GM18867 (cell line): ENCODE measurements around the gene CLDN24.
"Not testable (repeated sequence)": the region's sequence is repeated elsewhere in the genome, so short reads cannot be mapped to it uniquely, and the experiment has no call there.

ENCODE experiments used
- ATAC-seq: cut with Tn5 transposase; IDR thresholded peaks from one replicate; pipeline ENCODE4 v1.9.1; 2021; ENCODE audit warnings: mild to moderate bottlenecking, moderate library complexity; ENCODE audit not compliant: unreplicated experiment

CLDN24 gene

DNA sequence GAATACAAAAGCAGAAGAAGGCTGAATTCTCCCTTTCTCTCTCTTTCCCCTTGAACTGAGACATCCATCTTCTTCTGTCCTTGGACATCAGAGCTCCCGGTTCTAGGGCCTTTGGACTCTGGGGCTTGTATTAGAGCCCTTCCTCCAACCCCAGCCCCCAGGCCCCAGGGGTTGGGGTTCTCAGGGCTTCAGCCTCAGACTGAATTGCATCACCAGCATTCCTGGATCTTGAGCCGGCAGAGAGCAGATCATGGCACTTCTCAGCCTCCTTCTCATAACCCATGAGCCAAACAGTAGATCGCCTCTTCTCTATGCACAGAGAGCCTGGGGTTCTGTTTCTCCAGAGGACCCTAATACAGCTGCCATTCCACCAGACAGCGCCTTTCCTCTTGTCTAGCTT lies 25.3 kb upstream of the CLDN24 start:
- no peak for ATAC-seq

DNA sequence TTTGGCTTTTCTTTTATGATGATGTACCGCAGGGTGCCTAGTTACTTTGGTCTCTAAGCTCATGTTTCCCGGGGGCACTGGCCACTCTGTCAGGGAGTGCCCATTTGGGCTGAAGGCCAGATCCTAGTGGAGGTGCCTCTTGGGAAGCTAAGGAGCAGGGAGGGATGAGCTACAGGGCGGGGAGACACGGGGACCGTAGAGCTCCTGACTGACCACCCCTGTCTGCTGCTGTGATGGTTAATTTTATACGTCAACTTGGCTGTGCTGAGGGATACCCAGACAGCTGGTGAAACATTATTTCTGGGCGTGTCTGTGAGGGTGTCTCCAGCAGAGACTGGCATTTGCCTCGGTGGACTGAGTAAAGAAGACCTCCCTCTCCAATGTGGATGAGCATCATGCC lies 24.9 kb upstream of the CLDN24 start:
- ATAC-seq: no peak

DNA sequence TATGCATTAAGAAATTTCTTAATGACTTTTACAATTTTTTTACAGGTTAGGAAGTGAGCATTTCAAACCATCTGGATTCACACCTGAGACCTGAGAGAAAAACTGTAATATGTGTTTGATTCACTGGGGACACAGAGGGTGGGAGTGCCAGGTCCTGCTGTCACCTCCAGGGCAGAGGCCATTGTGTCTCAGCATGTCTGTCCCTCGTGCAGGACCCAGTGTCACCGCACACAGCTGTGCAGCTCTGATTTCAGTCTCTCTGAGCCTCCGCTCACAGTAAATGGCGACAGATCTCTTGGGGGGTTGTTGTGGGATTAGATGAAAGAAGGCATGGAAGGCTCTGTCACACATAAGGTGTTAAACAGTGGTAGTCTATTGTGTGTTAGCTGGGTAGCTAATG lies 23.0 kb upstream of the CLDN24 start:
- ATAC-seq: no peak

DNA sequence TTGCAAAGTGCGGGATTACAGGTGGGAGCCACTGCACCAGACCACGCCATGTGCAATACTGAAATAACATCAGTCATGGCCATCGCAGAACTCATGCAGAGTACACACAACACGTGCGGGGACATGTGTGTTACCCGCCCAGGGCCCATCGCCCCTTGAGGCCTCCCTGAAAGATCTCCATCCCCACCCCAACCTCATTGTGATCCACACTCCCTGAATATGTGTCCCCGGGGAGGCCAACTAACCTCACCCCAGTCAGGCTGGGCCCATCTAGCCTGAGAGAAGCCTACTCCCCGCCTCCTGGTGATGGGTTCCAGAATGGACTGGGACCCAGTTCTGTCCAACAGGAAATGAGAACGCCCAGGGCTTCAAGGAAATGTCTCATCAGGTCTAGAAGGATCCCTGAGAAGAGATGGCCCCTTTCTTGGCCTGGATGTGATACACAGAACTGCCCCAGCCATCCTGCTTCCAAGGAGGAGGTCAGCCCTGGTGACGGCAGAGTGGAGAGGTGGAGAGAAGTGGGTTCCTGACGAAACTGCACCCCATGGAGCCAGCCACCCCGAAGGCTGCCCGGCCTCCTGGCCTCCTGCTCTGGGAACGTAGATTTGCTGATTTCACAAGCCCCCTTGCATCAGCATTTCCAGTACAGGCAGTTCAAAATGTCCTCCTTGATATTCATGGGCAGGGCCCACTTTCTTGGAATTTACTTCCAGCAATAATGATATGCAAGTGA lies 22.5 kb upstream of the CLDN24 start:
- ATAC-seq: no peak

DNA sequence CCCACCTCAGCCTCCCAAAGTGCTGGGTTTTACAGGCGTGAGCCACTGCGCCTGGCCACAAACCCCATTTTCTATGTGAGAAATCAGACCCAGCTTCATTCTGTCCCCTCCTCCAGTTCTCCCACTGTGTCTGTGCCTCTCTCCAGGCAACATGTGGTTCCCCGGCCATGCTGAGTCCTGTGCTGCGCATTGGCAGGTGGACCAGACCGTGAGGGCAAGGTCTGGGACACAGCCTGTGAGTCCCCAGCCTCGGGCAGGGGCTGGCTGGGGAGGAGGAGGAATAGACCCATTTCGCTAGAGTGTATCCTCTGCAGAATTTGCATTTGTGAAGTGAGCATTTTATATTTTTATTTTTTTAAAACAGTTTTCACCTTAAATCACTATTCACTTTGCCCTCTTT lies 21.5 kb upstream of the CLDN24 start:
- ATAC-seq: no peak

DNA sequence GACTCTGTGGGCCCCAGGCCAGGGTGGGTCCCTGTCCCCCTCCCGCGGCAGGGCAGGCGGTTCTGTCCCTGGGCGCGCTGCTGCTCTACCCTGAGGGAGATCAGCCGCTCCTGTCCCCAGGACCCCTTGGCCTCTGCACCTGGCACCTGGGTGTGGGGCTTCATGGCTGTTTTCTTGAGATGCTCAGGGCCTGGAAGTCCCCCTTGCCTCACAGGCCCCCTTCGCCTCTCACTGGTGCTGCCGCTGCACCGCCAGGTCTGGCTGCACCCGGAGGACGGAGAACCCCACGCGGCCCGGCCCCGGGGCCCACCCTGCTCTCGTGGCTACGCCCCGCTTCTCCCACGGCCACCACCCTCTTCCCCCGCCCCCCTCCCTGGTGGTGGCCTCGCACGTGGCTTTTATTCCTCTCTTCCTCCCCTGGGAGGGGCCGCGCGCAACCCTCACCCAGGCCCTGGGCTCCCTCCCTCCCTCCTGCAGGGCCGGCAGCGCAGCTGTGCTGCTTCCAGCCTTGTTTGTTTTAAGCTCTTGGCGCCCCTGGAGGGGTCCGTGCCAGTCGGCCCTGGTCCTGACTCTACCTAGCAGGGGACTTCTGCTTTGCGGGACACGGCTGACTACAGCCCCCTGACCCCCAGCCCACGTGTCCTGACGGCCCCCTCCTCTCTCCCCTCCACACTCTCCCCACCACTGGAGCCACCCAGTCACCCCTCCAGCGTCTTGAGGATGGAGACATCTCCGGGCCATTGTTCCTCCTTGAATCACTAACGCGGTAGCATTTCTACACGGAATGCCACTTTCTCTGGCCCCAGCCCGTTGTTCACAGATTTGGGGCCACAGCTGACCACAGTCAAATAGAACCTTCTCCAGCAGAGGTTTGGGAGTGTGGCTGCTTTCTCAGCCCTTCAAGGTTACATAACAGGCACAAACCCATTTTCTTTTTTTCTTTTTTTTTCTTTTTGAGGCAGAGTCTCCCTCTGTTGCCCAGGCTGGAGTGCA lies 20.6 kb upstream of the CLDN24 start:
- ATAC-seq: no peak

DNA sequence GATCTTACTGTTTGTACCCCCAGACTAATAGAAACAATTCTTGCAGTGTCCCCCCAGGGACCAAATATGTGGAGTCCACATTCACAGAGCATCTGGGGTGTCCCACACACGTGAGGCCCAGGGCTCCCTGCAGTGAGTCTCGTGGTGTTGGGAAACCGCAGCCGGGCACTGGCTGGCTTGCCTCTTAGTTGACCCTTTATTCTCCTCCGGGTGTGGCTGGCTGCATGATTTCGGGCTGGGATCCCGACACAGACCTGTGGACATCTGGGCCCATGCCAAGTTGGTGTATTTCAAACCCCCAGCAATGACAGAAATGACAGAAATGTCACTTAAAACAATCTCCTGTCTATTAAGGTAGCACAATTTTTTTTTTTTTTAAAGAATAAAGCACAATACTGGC lies 15.6 kb upstream of the CLDN24 start:
- ATAC-seq: no peak

GRCh38 chr4:183337349-183337748 lies 15.1 kb upstream of the CLDN24 start:
- ATAC-seq: no peak

- no peak for ATAC-seq
These were observed 13.2 kb upstream of the CLDN24 start for GRCh38 chr4:183335369-183335940.

DNA sequence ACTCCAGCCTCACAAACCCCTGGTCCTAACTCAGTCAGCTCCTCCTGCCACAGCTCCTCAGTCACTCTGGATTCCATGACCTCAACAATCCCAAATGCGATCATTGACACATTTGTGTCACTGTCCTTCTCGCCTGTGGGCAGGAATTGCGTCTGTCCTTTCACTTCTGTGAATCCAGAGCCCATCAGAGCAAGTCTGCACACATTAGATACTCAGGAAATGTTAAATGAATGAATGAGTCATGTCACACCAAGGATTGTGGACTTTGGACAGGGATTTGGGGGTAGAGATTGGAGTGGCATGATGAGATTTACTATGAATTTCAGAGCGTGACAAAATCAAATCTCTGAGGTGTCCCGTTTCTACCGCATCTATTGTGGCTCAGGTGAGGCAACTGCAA lies 11.8 kb upstream of the CLDN24 start:
- no peak for ATAC-seq

DNA sequence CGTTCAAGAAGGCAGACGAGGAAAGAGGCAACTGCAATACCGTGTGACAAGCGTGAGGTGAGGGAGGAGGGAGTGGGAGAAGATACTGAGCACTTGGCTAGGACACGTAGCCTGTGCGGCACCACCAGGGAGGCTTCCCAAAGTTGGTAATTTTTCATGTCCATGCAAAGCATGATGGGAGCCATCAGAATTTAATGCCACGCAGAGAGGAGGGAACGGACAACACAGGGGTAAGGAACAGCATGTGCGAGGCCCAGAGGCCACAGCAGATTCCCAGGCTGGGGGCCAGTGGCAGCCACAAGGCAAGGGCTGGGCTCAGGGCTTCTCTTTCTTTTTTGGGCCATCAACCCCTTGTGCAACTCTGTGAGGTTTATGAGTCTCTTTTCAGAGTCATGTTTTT lies 11.0 kb upstream of the CLDN24 start:
- ATAC-seq: no peak

DNA sequence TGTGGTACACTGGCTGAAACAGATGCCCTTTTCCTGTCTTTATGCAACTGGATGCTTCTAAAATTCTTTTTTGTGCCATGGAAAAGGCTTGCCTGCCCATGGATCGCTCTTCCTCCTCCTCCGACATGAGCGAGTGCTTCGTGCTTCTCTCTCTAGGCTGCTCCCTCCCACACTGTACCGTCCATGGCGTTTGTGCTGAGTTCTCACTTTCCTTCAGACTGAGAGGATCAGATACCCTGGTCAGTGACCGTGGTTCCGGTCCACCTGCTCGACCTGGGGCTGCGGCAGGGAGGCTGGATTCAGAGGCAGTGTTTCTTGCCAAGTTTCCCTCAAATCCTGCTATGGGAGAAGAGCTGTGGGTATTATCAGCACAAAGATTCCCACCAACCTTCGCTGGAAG lies 10.2 kb upstream of the CLDN24 start:
- no peak for ATAC-seq

DNA sequence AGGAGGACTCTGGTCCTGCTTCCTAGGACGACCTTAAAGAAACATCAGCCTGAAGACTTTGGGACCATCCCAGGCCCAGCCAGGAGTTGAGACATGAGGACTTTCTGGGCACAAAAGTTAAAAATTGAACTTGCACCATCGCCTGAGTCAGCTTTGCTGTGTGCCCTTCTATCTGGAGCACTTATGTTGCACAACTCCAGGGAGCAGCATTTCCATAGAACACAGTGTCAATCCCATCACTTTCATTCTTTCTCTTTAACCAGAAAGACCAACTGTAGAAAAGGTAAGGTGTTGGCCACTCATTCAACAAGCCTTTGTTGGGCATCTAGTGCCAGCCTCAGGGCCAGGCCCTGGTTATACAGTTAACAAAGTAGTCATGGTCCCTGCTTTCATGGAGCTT lies 8.6 kb upstream of the CLDN24 start:
- no peak for ATAC-seq

GRCh38 chr4:183329954-183330742 lies 7.9 kb upstream of the CLDN24 start:
- ATAC-seq: no peak

GRCh38 chr4:183329244-183329643 lies 7.0 kb upstream of the CLDN24 start:
- no peak for ATAC-seq

DNA sequence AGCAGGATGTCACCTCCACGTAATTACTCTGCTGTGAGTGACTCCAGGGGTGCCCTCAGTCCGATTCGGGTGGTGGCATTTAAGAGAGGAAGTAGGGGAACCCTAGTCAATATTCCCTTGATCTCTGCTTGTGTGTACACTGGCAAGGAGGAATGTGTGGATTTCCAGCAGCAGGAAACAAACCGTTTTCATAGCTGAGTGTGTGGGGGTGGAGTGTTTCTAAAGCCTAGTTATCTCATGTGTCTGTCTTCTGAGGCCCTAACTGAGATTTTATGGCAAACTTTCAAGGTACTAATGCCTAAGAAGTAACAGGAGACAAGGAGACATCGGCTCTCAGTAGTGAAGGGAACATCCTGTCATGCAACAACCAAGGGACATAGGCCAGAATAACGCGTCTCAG lies 6.6 kb upstream of the CLDN24 start:
- ATAC-seq: no peak

GRCh38 chr4:183327827-183328226 lies 5.6 kb upstream of the CLDN24 start:
- ATAC-seq: no peak

- ATAC-seq: no peak
These were observed 4.6 kb upstream of the CLDN24 start for GRCh38 chr4:183326853-183327252.

- not testable (repeated sequence) for ATAC-seq
These were observed 4.2 kb upstream of the CLDN24 start for GRCh38 chr4:183326387-183326786.

DNA sequence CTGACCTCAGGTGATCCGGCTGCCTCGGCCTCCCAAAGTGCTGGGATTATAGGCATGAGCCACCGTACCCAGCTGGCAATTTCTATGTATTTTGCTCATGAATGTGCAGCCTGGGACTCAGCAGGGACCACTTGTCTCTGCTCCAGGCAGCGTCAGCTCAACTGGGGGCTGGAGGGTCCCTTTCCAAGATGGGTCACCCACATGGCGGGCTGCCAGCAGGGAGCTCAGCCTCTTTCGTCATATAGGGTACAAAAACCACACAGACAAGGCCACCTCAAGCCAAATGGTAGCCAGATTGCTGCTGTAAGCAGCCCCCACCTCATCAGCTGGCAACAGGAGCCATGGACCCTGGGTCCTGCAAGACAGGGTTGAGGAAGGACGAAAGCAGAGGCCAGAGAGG lies 2.4 kb upstream of the CLDN24 start:
- no peak for ATAC-seq

DNA sequence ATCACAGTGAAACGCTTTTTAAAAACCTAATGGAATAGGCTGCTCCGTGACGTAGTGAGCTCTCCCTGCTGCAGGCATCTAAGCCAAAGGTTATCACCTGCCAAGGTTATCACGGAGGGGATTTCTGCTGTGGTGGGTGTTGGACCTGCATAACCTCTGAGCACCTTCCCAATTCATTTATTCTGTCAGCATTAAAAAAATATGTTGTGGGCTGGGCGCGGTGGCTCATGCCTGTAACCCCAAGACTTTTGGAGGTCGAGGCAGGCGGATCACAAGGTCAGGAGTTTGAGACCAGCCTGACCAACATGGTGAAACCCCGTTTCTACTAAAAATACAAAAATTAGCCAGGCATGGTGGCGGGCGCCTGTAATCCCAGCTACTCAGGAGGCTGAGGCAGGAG lies 1.8 kb upstream of the CLDN24 start:
- not testable (repeated sequence) for ATAC-seq
